Mucosa of stomach (tissue), 1 donor: ENCODE data around the gene TMBIM6.

ENCODE experiments used
- H3K27me3 ChIP-seq: one replicate; pipeline ENCODE4 v1.7.0; 2013; ENCODE audit warnings: mild to moderate bottlenecking, low read length; ENCODE audit not compliant: control insufficient read depth, insufficient read depth
- H3K36me3 ChIP-seq: one replicate; pipeline ENCODE4 v1.7.0; 2013; ENCODE audit warnings: low read length; ENCODE audit not compliant: control insufficient read depth, insufficient read depth
- H3K4me1 ChIP-seq: one replicate; pipeline ENCODE4 v1.7.0; 2013; ENCODE audit warnings: mild to moderate bottlenecking, low read length; ENCODE audit not compliant: control insufficient read depth, insufficient read depth
- H3K4me3 ChIP-seq: one replicate; pipeline ENCODE4 v1.7.0; 2013; ENCODE audit warnings: low read length
- H3K9ac ChIP-seq: one replicate; pipeline ENCODE4 v1.7.0; 2013; ENCODE audit warnings: mild to moderate bottlenecking, low read length, moderate library complexity
- H3K9me3 ChIP-seq: one replicate; pipeline ENCODE4 v1.7.0; 2013; ENCODE audit warnings: mild to moderate bottlenecking, low read length, moderate library complexity; ENCODE audit not compliant: control insufficient read depth
- donor health status: Pancreatic carcinoma.

TMBIM6 gene

DNA sequence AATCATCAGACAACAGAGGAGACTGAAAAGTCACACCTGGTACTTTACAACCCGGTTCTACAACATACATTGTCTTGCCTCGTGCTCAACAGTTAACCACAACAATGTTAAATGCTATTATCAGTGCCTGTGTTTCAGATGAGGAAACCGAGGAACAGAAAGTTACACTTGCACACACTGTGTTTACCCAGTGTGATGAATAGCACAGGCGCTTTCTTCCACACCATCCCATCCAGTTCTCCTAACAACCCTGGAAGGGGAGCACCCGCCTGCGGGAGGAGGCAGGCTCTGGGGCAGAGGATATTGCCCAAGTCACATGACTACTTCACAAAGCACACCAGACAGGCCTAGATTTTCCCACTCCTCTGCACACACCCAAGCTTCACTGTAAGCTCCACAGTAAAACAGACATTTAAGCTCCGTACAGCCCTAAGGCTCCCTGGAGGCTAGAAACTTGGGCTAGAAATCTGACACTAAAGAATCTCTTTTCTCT is 65.0 kb downstream of the TMBIM6 start:
- no peaks in the 10 kb centered on the region for H3K9me3 ChIP-seq
- no peaks in the 10 kb centered on the region for H3K27me3 ChIP-seq
- H3K4me3 ChIP-seq, result no peak overlapping the region
- H3K4me1 ChIP-seq, result peaks cover 8% of the 10 kb centered on the region
- H3K9ac ChIP-seq, result no peak overlapping the region
- H3K36me3 ChIP-seq, result no peaks in the 10 kb centered on the region

DNA sequence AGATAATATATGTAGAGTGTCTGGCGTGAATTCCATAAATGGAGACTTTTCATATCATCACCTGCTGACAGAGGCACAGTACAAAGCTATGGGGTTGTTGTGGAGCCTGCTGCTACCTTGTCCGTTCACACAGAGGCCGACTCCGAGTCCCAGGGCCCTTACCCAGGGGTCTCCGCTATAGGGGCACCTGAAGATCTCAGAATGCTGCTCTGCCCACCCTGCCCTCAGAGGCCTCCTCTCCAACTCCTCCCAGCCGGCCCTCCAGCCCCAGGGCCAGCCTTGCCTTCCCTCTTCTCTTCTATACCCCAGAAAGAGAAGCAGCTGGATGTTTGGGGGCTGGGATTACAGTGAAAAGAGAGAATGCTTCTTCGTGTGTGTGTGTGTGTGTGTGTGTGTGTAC is 65.5 kb downstream of the TMBIM6 start:
- no peak overlapping the region for H3K4me3 ChIP-seq
- H3K9ac ChIP-seq, result no peak overlapping the region
- H3K27me3 ChIP-seq, result no peaks in the 10 kb centered on the region
- no peaks in the 10 kb centered on the region for H3K36me3 ChIP-seq
- peaks cover 8% of the 10 kb centered on the region for H3K4me1 ChIP-seq
- H3K9me3 ChIP-seq, result no peaks in the 10 kb centered on the region

DNA sequence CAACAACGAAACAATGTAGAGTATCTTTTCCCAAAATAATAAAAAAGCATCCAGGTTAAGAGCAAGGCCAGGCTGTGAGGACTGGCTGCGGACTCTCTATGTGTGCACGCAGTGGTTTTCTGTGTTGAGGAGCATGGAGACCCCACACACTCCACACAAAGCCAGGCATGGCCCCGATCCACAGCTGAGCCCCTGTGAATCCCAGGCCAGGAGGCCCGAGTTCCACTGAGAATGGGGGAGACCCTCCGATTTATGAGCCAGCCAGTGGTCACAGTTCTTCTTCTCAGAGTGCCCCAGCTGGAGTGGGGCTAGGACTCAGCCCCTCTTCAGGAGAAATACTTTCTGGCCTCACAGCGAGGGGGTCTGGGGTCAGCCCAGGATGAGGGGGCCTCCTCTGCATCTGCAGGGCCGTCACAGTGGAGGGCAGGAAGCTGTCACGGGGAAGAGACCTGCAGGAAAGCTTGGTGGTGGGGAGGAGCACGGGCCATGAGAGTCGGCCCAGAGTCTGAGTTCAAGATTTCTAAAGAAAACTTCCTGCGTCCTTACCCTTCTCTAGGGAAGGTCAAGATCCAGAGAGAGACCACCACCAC is 66.7 kb downstream of the TMBIM6 start:
- Histone ChIP-seq H3K9ac (no peak overlapping the region), H3K36me3 (no peaks in the 10 kb centered on the region), H3K4me3 (no peak overlapping the region), H3K9me3 (no peaks in the 10 kb centered on the region), H3K27me3 (no peaks in the 10 kb centered on the region), H3K4me1 (peaks cover 8% of the 10 kb centered on the region)

DNA sequence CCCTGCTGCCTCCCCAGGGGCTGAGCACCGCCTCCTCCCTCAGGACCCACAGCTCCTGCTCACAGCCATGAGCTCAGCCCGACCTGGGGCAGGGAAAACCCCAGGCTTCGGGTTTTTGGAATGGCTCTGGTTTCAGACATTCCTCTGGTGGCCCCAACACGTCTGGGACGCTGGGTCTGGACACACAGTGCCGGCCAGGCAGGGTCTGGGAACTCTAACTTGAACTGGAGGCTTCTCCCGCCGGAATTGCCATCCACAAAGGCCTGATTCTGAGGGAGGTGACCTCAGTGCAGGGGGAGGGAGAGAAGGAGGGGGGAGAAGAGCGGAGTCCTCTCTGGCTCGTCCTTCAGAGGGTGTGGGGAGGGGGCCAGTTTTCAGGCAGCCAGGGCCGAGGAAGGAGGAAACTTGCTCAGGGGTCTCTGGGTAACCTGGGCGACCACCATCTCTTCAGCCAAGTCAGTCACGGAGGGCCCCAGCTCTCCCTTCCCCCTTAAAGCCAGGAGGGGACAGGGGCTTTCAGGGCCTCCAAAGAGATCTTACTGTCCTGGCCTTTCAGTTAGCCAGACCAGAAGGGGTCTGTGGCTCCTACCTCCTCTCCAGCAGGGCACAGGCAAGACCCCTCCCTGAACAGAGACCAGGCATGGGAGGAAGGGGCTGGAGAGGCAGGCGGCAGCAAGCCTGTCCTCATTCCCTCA is 67.5 kb downstream of the TMBIM6 start:
- no peaks in the 10 kb centered on the region for H3K36me3 ChIP-seq
- H3K4me3 ChIP-seq, result no peak overlapping the region
- H3K4me1 ChIP-seq, result peaks cover 8% of the 10 kb centered on the region
- H3K27me3 ChIP-seq, result no peaks in the 10 kb centered on the region
- H3K9me3 ChIP-seq, result no peaks in the 10 kb centered on the region
- no peak overlapping the region for H3K9ac ChIP-seq

DNA sequence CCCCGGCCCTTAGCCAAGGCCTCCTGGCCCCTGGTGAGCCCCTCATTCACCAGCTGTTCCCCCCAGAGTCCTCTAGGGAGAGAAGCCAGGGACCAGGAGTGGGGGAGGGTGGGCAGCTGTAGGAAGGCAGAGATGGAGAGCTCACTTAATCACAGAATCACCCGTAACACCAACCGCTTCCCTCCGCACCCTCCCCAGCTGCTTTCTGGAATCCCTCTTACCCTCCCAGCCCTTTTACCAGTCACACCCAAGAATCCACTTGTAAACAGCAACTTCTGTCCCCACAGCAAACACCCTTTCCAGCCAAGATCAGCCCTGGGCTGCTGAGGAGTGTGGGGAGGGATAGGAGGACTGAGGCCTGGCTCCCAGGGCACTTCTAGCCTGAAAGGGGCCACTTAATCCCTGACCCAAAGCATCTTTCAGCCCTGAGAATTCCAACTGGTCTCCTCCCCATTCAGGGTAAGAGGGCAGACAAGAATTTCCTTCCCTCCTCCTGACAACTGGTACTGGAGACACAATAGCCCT is 68.1 kb downstream of the TMBIM6 start:
- Histone ChIP-seq H3K9ac (no peak overlapping the region), H3K4me1 (peaks cover 8% of the 10 kb centered on the region), H3K9me3 (no peaks in the 10 kb centered on the region), H3K4me3 (no peak overlapping the region), H3K27me3 (no peaks in the 10 kb centered on the region), H3K36me3 (no peaks in the 10 kb centered on the region)

DNA sequence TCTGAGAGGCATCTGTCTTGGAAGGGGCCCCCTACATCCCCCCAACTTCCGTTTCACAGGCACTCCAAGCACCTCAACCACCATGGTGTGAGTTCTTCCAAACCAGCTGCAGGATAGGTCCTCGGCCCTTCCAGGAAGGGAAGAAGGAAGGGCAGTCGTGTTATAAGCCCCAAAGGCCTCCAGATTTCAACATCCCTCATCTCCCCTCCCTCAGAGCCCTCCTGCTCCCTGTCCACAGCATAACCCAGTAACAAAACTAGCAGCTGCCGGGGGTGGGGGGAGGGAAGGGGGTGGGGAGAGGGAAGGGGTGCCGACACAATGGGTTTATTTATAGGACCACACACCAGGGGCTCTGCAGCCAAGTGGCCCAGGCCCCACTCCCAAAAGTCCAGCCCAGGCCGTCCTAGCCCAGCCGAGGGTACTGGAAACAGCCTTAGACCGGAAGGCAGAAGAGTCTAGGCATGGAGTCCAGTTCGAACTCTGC is 68.6 kb downstream of the TMBIM6 start:
- Histone ChIP-seq H3K9me3 (no peaks in the 10 kb centered on the region), H3K36me3 (no peaks in the 10 kb centered on the region), H3K4me3 (no peak overlapping the region), H3K4me1 (peaks cover 8% of the 10 kb centered on the region), H3K9ac (no peak overlapping the region), H3K27me3 (no peaks in the 10 kb centered on the region)

DNA sequence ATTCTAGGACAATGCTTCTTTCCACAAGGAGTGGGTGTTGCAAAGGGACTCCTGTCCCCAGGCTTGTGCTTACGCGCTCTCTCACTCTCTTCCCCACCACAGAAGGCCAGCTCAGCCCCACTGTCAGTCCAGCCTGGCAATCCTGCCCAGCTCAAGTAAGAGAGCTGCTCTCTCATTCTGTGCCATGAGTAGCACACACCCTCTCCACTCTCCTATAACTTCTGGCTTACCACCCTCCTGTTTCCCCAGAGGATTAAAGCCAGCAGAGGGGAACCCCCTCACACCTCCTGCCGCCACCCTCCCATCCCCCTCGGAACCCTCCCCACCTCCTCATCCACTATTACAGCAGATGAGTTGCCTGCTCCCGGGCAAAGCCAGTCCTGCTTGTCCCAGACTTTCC is 69.8 kb downstream of the TMBIM6 start:
- no peaks in the 10 kb centered on the region for H3K9me3 ChIP-seq
- H3K9ac ChIP-seq, result no peak overlapping the region
- no peaks in the 10 kb centered on the region for H3K27me3 ChIP-seq
- peaks cover 8% of the 10 kb centered on the region for H3K4me1 ChIP-seq
- H3K36me3 ChIP-seq, result no peaks in the 10 kb centered on the region
- no peak overlapping the region for H3K4me3 ChIP-seq

DNA sequence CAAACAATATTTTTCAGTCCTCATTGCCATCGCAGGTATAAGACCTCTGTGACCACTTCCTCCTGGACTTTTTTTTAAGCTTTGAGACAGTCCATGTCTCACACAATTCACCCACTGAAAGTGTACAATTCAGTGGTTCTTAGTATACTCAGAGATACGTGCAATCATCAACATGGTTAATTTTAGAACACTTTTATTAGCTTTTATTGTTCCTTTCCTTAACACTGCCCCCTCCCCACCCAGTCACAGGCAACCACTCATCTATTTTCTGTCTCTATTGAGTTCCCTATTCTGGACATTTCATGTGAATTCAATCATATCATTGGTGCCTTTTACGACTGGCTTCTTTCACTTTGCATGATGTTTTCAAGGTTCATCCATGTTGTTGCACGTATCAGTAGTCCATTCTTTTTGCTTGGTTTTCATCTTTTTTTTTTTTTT is 70.6 kb downstream of the TMBIM6 start:
- no peaks in the 10 kb centered on the region for H3K27me3 ChIP-seq
- H3K9ac ChIP-seq, result no peak overlapping the region

DNA sequence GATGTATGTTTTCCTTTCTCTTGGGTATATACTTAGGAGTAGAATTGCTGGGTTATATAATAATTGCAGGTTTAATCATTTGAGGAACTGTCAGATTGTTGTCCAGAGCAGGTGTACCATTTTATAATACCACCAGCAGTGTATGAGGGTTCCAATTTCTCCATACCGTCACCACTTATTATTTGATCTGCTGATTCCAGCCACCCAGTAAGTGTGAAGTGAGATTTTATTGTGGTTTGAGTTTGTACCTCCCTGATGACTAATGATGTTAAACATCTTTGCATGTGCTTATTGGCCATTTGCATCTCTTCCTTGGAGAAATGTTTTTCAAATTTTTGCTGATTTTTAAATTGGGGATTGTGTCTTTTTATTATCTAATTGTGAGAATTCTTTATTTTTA is 71.8 kb downstream of the TMBIM6 start:
- Histone ChIP-seq H3K36me3 (no peaks in the 10 kb centered on the region), H3K9ac (no peak overlapping the region), H3K4me1 (peaks cover 8% of the 10 kb centered on the region), H3K27me3 (no peaks in the 10 kb centered on the region), H3K9me3 (no peaks in the 10 kb centered on the region), H3K4me3 (no peak overlapping the region)

More for the DNA sequence above, 70.6 kb downstream of the TMBIM6 start:
- H3K4me3 ChIP-seq, result no peak overlapping the region
- H3K4me1 ChIP-seq, result peaks cover 8% of the 10 kb centered on the region
- no peaks in the 10 kb centered on the region for H3K36me3 ChIP-seq
- H3K9me3 ChIP-seq, result no peaks in the 10 kb centered on the region
